Mesothelial cell of epicardium (in vitro differentiated cells): ENCODE measurements around the gene ACOT4. TPM values are rescaled to one million over a fixed set of nuclear protein-coding genes. Genes with fewer than 3 reads are reported as not detected.

Experiments used
- DNase-seq, 2 experiments: peaks; one replicate each; pipeline ENCODE4 v3.0.0; 2021; ENCODE audit warnings: low spot score in 2 of 2; ENCODE audit not compliant: unreplicated experiment in 2 of 2
- H3K27ac Mint-ChIP-seq: 2 replicates; pipeline ENCODE4 v1.8.0; 2021; ENCODE audit warnings: mixed read lengths
- H3K27me3 Mint-ChIP-seq: 2 replicates; pipeline ENCODE4 v1.8.0; 2021; ENCODE audit warnings: low read depth, mixed read lengths
- H3K36me3 Mint-ChIP-seq: 2 replicates; pipeline ENCODE4 v1.8.0; 2021; ENCODE audit warnings: mixed read lengths
- H3K4me1 Mint-ChIP-seq: 2 replicates; pipeline ENCODE4 v1.8.0; 2021; ENCODE audit warnings: mixed read lengths
- H3K4me3 Mint-ChIP-seq: 2 replicates; pipeline ENCODE4 v1.8.0; 2021; ENCODE audit warnings: mild to moderate bottlenecking, moderate library complexity, mixed read lengths
- H3K9me3 Mint-ChIP-seq: 2 replicates; pipeline ENCODE4 v1.8.0; 2021; ENCODE audit warnings: mixed read lengths
- CTCF ChIP-seq: fragments of 200-600 bp; sonication (generic); IDR thresholded peaks from one replicate; pipeline ENCODE4 v1.5.0; 2021; ENCODE audit warnings: antibody characterized with exemption; ENCODE audit not compliant: unreplicated experiment
- total RNA-seq: library from RNA; stranded (reverse); gene quantifications from 3 replicates; pipeline ENCODE4 v1.2.1, GENCODE V29; 2021

The ACOT4 gene
- total RNA-seq, 1 donor from 2014 or later: 1.5 TPM

GRCh38 chr14:73612339-73613045, 20.8 kb downstream of the ACOT4 start, which contains the start of gene ACOT6:
Gene ACOT6, plus strand, starts transcription at chr14:73612517. Its CDS starts 55 bp downstream, at chr14:73612572.
- H3K9me3 Mint-ChIP-seq: no peaks in the 10 kb centered on the region
- H3K4me1 Mint-ChIP-seq: no peaks in the 10 kb centered on the region
- peak; percentile 43 to 70 for DNase-seq
- H3K27me3 Mint-ChIP-seq: peaks cover 4% of the 10 kb centered on the region
- H3K27ac Mint-ChIP-seq: no peak within 1 kb of the TSS
- no peak for TF ChIP-seq CTCF
- H3K36me3 Mint-ChIP-seq: no peaks in the 10 kb centered on the region
- H3K4me3 Mint-ChIP-seq: peak within 1 kb of the TSS; percentile 78

DNA sequence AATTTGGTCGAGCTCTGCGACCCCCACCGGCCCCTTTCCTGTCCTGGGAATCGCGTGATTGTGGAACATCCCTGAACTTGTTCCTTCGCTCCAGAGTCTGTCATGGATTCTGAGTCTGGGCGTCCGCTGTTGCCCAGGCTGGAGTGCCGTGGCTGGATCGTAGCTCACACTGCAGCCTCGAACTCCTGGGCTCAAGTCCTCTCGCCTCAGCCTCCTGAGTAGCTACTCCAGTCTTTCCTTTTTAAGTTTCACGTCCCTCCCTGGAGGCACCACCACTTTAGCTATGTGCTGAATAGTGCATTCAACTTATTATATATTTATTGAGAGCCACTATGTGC, 21.3 kb downstream of the ACOT4 start:
- H3K4me3 Mint-ChIP-seq: peak overlapping the region; percentile 78
- H3K27me3 Mint-ChIP-seq: peaks cover 4% of the 10 kb centered on the region
- H3K36me3 Mint-ChIP-seq: no peaks in the 10 kb centered on the region
- DNase-seq: no peak
- H3K4me1 Mint-ChIP-seq: no peaks in the 10 kb centered on the region
- H3K9me3 Mint-ChIP-seq: no peaks in the 10 kb centered on the region
- TF ChIP-seq CTCF: no peak
- no peak overlapping the region for H3K27ac Mint-ChIP-seq

DNA sequence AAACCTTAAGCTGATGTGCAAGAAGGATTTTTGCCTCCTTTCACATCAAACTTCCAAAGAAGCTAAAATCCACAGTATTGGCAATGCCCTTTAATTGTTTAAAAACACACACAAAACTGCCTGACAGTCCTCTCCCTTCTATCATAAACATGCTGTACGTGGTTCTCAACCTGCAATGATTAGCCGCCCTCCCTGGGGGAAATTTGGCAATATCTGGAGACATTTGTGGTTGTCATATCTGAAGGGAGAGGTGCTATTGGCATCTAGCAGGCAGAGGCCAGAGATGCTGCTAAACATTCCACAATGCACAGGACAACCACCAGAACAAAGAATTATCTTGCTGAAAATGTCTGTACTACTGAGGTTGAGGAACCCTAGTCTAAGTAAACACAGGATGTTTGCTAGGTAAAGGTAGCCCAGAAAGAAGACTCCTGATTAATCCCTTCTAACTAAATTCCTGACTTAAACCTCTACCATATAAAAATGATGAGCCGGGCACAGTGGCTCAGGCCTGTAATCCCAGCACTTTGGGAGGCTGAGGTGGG, 21.8 kb downstream of the ACOT4 start:
- Mint-ChIP-seq H3K4me3 (peak overlapping the region; percentile 78), H3K36me3 (no peaks in the 10 kb centered on the region), H3K27ac (no peak overlapping the region), H3K27me3 (peaks cover 4% of the 10 kb centered on the region), H3K4me1 (no peaks in the 10 kb centered on the region), H3K9me3 (no peaks in the 10 kb centered on the region)
- TF ChIP-seq CTCF: no peak
- no peak for DNase-seq

GRCh38 chr14:73616831-73617230, 25.2 kb downstream of the ACOT4 start:
- H3K4me1 Mint-ChIP-seq: no peaks in the 10 kb centered on the region
- TF ChIP-seq CTCF: no peak
- H3K4me3 Mint-ChIP-seq: no peak overlapping the region
- H3K27ac Mint-ChIP-seq: no peak overlapping the region
- no peaks in the 10 kb centered on the region for H3K36me3 Mint-ChIP-seq
- H3K27me3 Mint-ChIP-seq: peaks cover 4% of the 10 kb centered on the region
- DNase-seq: no peak
- no peaks in the 10 kb centered on the region for H3K9me3 Mint-ChIP-seq

- TF ChIP-seq CTCF: no peak
- Mint-ChIP-seq H3K27ac (no peak overlapping the region), H3K4me3 (no peak overlapping the region), H3K4me1 (no peaks in the 10 kb centered on the region), H3K27me3 (no peaks in the 10 kb centered on the region), H3K9me3 (no peaks in the 10 kb centered on the region), H3K36me3 (no peaks in the 10 kb centered on the region)
- no peak for DNase-seq
Observed at GRCh38 chr14:73619524-73619923, 27.9 kb downstream of the ACOT4 start.
